SK-N-MC (cell line): Measurements from ENCODE around the gene TOX2.

ENCODE experiments used
- EZH2 ChIP-seq: fragments of 200-600 bp; sonication (generic); IDR thresholded peaks from one replicate; pipeline ENCODE4 v1.6.1; 2017; ENCODE audit warnings: antibody characterized with exemption
- FOXP2 ChIP-seq: optimal IDR thresholded peaks from 2 replicates; pipeline ENCODE3; 2011; ENCODE audit warnings: mild to moderate bottlenecking, moderate library complexity; ENCODE audit not compliant: insufficient read depth; ENCODE audit errors: extremely low read length, control extremely low read depth
- POLR2AphosphoS5 ChIP-seq: IDR thresholded peaks from 2 replicates; pipeline ENCODE4 v1.6.1; 2012; ENCODE audit warnings: mild to moderate bottlenecking, low read depth, low read length, borderline replicate concordance

GRCh38 chr20:43910564-43910963, 4.1 kb upstream of the TOX2 start:
- TF ChIP-seq EZH2 (no peak), POLR2AphosphoS5 (no peak), FOXP2 (no peak)
